GM19351 (cell line): Measurements from ENCODE around the gene RPS6KA1.

Source experiments
- ATAC-seq: cut with Tn5 transposase; IDR thresholded peaks from one replicate; pipeline ENCODE4 v1.9.1; 2021; ENCODE audit warnings: mild to moderate bottlenecking, moderate library complexity; ENCODE audit not compliant: unreplicated experiment

The RPS6KA1 gene

DNA sequence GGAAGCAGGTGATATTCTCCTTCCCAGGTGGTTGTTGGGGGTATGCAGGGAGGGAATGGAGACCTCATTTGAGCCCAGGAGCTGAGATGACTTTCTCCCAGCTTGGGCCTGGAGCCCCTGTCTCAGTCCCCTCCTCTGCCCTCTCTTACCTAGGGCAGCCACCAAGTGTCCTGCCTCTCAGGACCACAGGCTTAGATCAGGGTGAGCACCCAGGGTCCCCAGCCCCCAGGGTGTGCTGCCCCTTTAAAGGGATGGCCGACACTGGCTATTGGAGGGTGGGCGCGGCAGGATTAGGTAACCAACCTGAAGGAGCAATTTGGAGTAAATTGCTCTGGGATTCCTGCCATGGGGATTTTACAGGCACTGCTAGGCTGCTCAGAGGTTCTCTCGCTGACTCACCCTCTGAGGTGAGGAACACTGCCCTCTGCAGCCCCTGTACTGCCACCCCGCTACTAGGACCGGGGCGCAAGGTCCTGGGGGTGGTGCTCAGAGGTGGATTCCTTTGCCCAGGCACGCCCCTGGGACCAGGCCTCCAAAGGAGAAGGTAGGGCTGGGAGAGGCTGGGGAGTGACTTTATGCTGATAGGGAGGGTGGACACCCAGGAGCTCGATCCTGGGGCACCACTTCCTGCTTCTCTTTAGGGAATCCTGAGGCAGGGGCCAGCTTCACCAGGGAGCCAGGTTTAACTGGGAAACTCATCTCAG is 1.5 kb downstream of the RPS6KA1 start:
- ATAC-seq, result no peak

DNA sequence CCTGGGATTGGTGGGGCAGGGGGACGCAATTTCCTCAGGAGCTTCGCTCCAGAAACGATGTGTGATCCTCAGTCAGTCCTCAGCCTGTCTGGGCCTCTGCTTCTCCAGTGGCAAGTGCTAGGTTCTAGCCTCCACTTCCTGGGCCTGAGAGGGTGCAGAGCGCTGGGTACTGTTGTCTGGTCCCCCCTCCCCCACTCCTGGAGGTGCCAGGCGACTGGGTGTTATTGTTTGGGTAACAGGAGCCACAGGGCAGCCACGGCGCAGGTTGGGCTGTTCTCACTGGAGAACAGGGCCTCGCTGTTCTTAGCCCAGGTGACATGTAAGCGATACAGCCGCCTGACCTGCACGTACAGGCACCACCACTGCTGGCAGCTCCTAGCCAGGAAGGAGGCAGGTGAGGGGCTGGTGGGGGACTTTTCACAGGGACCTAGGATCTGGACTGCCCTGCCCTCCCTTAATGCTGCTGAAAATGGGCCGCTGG is 2.1 kb downstream of the RPS6KA1 start:
- ATAC-seq, result no peak

DNA sequence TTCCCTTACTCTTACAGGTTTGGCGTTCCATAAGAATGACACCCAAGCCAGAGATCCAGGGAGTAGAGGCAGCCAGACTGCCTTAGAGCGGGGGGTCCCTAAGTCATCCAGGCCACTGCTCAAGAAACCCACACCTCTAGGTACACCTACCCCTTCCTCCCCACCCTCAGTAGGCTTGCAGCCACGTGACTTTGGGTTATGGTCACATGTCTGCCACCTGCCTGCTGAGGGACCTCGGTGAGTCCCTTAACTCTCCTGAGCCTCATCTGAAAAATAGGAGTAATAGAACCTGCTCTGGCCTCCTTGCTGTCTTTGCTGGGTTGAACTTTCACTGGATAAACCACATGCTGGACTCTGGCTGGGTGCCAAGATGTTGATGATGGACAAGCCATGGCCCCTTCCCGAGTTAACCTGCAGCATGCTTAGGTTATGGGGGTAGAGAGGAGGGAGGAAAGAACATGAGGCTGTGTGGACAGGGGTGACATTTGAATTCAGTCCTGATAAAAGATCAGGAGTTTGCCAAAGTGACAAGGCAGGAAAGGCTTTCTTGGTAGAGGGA is 4.5 kb downstream of the RPS6KA1 start:
- no peak for ATAC-seq

DNA sequence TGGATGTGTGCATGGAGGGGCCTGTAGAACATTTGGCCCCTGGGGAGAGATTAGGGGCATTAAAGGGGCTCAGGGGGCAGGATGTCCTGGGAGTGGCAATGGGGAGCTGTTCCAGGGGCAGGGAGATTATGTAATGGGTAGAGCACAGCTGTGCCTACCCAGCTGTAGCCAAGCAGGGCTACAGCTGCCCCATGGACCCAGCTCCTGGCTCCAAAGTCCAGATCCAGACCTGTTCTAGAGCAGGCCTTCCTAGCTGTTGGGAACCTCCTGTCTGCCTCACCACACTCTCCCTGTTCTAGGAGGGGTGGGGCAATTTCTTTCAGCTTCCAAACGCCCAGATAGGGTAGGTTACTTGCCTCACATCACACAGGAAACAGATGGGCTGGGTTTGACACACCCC is 5.6 kb downstream of the RPS6KA1 start:
- ATAC-seq, result no peak

DNA sequence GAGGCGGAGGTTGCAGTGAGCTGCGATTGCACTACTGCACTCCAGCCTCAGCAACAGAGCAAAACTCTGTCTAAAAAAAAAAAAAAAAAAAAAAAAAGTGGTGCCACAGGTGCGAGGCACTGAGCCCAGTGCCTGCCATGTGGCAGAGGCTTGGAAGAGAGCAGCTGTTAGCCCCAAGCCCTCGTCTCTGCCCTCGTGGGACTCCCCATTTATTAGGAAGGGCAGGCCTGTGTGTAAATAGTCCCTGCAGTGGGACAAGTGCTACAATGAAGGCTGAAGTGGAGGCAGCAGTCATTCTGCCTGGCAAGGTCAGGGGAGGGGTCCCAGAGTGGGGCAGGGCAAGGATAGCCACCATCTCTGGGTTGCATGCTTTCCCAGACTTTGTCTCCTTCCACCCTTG is 6.5 kb downstream of the RPS6KA1 start:
- ATAC-seq, result no peak

DNA sequence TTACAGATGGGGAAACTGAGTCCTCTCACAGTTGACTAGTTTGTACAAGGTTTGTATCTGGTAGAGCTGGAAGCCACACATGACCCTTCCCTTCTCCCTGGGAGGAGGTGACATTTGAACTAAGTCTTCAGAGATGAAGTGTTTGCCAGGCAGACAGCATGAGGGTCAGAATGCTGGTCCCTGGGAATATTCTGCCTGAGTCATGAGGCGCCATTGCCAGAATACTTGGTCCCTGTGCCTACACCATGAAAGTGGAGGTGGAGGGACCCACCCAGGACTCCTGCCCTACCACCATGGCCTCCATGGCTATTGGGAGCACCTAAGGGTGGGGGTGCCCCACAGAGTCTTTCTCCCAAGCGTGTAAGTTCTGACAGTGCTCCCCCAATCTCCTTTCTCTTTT is 7.0 kb downstream of the RPS6KA1 start:
- no peak for ATAC-seq

DNA sequence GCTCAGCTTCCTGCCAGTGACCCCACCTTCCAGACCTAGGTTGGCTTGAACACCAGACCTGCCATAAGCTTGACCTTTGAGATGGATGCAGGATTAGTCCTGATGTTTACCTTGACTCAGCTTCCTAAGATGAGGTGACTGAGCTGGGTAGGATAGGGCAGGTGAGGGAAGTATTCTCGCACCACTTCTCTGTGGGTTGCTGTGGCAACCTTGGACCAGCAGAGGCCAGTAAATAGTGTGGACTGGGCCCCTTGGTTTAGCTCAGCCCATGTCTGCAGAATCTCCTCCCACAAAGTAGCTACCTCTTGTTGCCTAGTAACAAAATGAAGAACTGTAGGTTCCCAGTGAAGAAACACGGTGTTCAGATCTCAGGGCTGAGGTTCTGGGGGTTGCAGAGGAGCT is 8.4 kb downstream of the RPS6KA1 start:
- no peak for ATAC-seq

DNA sequence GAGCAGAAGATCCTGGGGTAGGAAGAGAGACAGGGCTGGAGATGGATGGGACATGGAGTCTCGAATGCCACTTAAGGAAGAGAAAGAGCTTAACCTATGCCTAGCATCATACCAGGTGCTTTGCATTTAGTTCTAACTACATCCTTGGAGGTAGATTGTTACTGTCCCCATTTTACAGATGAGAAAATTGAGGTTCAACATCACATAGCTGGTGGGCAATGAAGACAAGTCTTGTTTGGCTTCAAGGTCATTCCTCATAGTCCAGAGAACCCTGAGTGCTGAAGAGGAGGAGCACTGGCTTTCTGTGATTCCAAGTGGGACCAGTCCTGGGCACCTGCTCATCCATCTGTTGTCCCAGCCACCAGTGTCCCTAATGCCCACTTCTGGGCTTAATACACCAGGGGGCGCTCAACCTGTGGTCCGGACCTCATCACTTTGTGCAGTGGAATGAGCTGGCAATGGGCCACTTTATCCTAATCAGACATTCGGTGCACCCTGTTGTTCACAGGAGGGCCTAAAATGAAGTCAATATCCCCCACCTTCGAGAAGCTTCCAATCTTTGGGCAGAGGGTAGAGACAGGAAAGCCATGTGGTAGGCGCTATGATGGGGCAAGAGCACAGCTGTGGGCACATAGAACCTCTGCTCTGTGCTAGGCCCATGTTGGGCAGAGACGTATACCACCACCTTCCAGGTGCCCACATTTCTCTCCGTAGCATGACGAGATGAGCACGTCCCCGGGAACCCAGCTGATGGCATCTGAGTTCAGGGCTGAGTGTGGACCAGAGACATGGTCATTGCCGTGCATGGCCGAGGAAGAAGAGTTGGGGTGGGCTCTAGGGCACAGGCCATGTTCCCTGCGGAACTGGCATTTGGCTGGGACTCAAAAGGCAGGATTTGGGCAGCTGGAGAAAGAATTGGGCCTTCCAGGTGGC is 9.2 kb downstream of the RPS6KA1 start:
- ATAC-seq, result no peak

DNA sequence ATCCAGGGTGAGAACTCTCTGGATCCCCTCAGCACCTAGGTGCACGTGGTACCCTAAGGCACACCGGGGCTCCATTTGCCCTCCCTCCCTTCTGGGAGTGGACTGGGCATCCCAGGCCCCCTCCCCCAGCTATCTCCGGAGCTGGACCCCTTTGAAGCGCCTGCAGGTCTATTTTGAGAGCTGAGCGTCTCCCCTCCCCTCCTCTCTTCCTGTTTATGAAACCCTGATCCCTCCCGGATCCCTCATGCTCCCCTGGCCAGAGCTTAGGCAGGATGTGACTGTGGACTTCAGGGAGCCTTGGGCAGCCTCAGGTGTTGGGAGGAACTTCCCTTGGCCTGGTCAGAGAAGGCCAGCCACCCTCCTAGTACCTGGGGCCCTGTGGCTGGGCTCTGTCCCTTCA is 10.2 kb downstream of the RPS6KA1 start:
- no peak for ATAC-seq

DNA sequence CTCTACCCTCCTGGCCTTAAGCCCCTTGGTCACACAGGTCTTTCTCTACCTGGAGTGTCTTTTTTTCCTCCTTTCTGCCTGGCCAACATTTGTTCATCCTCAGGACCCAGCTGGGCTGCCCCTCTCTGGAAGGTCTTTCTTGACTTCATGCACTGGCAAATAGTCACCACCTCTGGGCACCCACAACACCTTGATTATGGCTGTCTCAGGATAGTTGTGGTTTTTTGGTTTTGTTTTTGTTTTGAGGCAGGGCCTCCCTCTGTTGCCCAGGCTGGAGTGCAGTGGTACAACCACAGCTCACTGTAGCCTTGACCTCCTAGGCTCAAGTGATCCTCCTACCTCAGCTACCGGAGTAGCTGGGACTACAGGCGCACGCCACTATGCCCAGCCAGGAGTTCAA is 10.8 kb downstream of the RPS6KA1 start:
- no peak for ATAC-seq

DNA sequence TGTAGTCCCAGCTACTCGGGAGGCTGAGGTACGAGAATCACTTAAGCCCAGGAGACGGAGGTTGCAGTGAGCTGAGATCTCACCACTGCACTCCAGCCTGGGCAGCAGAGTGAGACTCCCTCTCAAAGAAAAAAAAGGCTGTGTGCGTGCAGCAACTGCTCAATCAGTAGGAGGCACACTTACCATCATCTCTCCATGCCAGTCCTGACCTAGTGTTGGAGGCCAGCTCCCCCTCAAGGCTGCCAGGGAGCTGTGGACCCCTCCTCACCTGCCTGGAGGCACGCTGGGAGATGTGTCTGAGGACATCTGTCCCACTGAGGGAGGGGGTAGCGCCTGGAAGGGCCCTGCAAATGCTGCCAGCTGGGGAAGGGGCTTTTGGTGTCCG is 11.9 kb downstream of the RPS6KA1 start:
- no peak for ATAC-seq

DNA sequence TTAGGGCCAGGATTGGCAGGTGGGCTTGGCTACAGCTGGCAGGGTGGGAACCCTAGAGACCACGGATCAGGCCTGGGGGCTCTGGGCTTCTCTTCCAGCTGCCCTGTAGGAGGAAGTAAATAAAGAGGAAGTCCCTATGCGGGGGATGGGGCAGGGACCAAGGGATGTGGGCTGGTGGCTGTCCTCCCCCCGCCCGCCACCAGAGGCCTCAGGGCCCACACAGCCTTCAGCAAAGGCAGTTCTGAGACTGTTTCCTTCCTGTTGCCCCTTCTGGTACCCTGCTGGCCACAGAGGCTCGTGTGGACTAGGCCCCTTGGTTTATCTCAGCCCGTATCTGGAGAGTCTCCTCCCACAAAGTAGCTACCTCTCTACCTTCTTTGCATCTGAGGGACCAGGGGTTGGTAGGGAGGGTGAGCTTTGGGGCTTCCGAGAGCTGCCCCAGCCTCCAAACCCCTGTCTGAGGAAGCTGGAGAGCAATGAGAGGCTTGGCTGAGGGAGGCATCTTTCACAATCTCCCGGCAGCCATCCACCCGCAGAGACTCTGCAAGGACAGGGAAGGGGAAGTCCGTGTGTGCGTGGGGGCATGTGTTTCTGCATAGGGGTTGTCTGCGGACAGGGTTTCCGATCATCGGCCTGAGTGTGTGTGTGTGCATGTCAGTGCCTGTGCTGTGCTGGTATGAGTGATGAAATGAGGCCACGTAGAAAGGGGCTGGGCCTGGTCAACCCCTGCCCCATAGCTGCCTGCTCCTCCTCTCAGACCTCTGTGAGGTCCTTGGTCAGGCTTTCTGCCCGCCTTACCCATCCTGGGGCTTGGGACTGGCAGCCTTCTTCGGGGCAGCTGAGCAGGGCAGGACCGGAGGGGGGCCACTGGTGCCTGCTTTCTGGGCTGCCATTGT is 12.5 kb downstream of the RPS6KA1 start:
- ATAC-seq, result peak; percentile 53

DNA sequence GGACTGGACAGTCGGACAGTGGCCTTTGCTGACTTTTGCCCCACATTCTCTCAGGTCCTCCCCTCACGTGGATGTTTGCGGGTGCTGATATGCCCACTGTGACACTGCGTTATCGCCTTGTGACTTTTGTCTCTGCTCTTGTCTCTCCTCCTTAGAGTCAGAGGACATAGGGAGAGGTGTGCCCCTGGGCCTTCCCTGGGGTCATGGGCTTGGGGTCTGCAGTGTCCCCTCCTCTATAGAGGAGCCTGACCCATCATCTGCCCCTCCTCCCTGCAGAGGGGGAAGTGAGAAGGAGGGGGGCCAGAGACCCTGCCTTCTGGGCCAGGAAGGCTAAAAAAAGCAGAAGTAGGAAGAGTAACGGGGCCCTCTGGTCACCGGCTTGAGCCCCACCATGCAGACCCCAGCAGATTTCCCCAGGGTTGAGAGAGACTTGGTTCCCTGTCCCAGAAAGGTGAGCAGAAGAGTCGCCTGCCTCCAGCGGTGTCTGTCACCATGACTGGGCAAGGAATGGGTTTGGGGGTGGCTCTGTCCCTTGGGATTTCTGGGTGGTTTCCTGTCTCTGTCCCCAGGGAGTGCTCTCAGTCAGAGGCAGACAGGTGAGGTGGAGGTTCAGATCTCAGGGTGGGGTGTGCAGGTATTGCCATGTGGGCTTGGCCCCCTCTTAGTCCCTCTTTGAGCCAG is 13.3 kb downstream of the RPS6KA1 start:
- ATAC-seq, result no peak

DNA sequence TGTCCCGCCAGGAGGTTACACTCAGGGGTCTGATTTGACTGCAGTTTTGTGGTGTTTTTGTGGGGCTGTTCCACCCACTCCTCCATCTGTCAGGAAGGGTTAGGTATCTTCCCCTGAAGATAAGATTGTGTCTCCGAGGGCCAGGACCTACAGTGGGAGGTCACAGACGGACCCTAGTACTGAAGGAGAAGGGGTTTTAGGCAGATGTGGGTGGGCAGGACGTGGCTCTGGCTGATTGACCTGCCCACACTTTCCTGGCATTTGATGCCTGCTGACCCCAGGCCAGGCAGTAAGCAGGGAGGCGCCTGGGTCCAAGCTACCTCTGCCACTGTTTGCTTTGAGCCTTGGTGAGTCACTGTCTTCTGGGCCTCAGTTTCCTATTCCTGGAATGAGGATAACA is 13.9 kb downstream of the RPS6KA1 start:
- no peak for ATAC-seq

DNA sequence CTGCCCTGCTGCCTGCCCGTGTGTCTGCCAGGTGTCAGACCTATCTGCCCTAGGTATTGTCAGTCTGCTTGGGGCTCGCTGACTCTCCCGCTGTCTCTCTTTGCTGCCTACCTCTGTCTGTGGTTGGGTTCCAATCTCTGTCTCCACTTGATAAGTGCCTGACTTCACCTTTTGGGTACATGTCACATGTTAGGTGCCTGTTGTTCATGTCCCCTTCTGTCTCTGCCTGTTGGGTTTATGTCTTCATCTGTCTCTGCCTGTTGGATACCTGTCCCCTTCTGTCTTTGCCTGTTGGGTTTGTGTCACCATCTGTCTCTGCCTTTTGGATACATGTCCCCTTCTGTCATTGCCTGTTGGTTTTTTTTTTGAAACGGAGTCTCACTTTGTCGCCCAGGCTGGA is 14.6 kb downstream of the RPS6KA1 start:
- ATAC-seq, result no peak

DNA sequence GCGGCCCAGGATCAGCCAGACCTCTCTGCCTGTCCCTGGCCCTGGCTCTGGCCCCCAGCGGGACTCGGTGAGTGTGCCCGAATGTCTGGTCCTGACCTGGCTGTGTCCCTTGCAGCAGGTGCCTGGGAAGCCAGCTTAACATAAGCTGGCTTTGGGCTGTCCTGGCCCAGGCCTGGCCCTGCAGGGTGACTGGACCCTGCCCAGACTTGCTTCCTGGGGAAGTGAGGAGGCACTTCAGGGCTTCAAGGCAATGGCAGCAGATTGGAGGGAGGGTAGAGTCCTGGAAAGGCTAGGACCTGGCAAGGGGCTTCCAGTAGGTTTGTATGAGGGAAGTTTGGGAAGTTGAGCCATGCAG is 16.4 kb downstream of the RPS6KA1 start:
- ATAC-seq, result no peak

DNA sequence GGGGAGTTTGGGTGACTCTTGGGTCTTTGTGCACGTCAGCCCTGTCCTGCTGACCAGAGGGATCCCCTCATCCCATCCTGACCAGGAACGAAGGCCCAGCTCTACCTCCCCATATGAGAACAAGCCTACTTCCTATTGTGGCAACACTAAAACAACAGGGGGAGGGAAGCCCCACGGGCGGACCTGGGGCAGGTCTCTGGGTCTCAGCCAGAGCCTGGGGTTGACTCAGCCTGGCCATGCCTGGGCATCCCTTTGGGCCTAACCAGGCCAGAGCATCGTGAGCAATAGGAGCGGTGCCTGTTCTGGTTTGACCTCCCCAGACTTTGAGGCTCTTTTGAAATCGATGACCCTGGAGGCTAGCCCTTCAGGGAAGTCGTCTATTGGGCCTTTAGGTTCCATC is 16.8 kb downstream of the RPS6KA1 start:
- ATAC-seq, result no peak

DNA sequence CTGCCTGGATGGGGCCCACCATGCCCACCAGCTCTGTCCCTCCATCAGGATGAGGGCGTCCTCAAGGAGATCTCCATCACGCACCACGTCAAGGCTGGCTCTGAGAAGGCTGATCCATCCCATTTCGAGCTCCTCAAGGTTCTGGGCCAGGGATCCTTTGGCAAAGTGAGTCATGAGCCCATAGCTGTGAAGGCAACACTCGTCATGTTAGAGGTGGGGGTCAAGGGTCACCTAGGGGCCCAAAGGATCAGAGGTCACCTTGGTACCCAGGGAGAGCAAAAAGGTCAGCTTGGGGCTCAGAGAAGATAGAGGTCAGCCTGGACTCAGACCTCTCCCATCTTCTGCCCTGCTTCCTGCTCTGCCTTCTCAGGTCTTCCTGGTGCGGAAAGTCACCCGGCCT is 17.3 kb downstream of the RPS6KA1 start:
- no peak for ATAC-seq

DNA sequence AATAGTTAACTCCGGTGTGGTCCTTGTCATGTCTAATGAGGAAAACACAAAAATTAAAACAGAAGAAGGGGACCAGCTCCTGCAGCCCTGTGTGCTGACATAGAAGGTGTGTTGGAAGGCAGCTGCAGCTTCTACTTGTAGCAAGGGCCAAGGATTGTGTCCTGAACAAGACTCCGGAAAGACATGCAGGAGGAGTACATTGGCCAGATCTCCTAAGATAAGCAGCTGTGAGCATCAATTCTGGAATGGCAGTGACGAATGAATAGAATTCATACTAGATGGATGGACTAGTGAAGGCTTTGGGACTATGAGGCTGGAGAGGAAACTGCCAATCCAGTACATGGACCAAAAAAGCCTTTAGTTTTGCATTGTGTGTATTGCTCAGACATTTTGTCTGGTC is 19.3 kb downstream of the RPS6KA1 start:
- ATAC-seq, result no peak

DNA sequence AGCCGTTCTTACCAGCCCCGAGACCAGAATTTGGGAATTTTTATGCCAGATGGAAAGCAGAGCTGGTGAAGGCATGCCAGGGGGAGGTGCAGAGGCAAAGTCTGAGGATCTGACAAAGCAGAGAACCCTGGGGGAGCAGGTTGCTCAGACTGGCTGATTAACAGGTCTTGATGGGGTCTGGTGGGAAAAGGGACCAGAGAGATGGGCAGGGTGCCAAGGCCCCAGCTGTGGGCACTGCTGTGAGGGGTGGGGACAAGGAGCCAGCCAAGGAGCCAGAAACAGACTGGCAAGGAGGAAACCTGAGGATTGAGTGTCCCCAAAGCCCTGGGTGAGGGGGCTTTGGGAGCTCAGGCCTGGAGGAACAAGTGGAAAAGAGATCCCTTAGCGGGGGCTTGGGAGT is 21.4 kb downstream of the RPS6KA1 start:
- ATAC-seq, result no peak
